AG04449 (cell line): ENCODE measurements around the gene FAM229B.

Source experiments
- CTCF ChIA-PET: fragments of 350-600 bp; formaldehyde crosslinking; extraction: SDS; loops from one replicate; lab custom pipeline; 2021; ENCODE audit warnings: antibody characterized with exemption; lab: Yijun Ruan, JAX
- POLR2A ChIA-PET: fragments of 400-600, 350-600 bp; formaldehyde crosslinking; extraction: SDS; loops from one replicate; lab custom pipeline; 2020; ENCODE audit warnings: antibody characterized with exemption, inconsistent platforms; lab: Yijun Ruan, JAX
- DNase-seq: peaks from one replicate; pipeline ENCODE4 v3.0.0-alpha.2; 2010; ENCODE audit warnings: low read depth, low spot score
- H3K4me3 ChIP-seq: 2 replicates; pipeline ENCODE4 v1.5.1; 2011; ENCODE audit warnings: low read depth, mild to moderate bottlenecking, control low read depth, low read length
- CTCF ChIP-seq: IDR thresholded peaks from one replicate; pipeline ENCODE4 v1.5.1; 2011; ENCODE audit warnings: mild to moderate bottlenecking, moderate library complexity, low read length, control low read depth, inconsistent platforms; ENCODE audit not compliant: insufficient read depth; ENCODE audit errors: missing control alignments

The FAM229B gene

GRCh38 chr6:112087136-112087911, at the start of gene FAM229B, which contains the start of gene TUBE1:
Gene FAM229B, plus strand, starts transcription at chr6:112087591. Its CDS starts 11,693 bp downstream, at chr6:112099284.
Gene TUBE1, minus strand, starts transcription at chr6:112087482. Its CDS starts 48 bp downstream, at chr6:112087434.
- TF ChIP-seq CTCF: peak; percentile 7
- ChIA-PET CTCF (interaction anchor here (0.8 to 4.5 kb wide), 20 partner anchors 8 to 377 kb away, joined by 3 to 126 read pairs (median 6); no protein-coding TSS in a partner anchor), POLR2A (interaction anchor here (0.7 to 0.9 kb wide), 2 partner anchors 13 to 56 kb away, joined by 3 read pairs; no protein-coding TSS in a partner anchor)
- peak within 1 kb of the TSS; percentile 85 for H3K4me3 ChIP-seq
- DNase-seq: peak; percentile 93

GRCh38 chr6:112037783-112038216, 49.6 kb upstream of the FAM229B start:
- ChIA-PET CTCF (interaction anchor here (1.4 to 10.5 kb wide), 6 partner anchors 10 to 779 kb away, joined by 4 to 253 read pairs (median 42); a partner anchor contains a TSS), POLR2A (no interaction called here)
- H3K4me3 ChIP-seq: no peak overlapping the region
- DNase-seq: peak; percentile 93
- TF ChIP-seq CTCF: no peak

- H3K4me3 ChIP-seq: no peak overlapping the region
- no peak for DNase-seq
- no peak for TF ChIP-seq CTCF
- ChIA-PET POLR2A (no interaction called here), CTCF (interaction anchor here (1.1 to 10.5 kb wide), 8 partner anchors 11 to 779 kb away, joined by 3 to 253 read pairs (median 6); a partner anchor contains a TSS)
Measured at GRCh38 chr6:112038268-112038667, 49.1 kb upstream of the FAM229B start.

GRCh38 chr6:112038756-112039430, 48.5 kb upstream of the FAM229B start:
- POLR2A ChIA-PET: no interaction called here
- TF ChIP-seq CTCF: no peak
- CTCF ChIA-PET: interaction anchor here (1.0 to 10.5 kb wide), 10 partner anchors 11 to 1028 kb away, joined by 3 to 253 read pairs (median 5); a partner anchor contains a TSS
- DNase-seq: no peak
- H3K4me3 ChIP-seq: no peak overlapping the region

GRCh38 chr6:112039431-112039770, 48.0 kb upstream of the FAM229B start:
- no peak for TF ChIP-seq CTCF
- no peak overlapping the region for H3K4me3 ChIP-seq
- ChIA-PET POLR2A (no interaction called here), CTCF (interaction anchor here (1.0 to 10.5 kb wide), 12 partner anchors 11 to 1029 kb away, joined by 3 to 253 read pairs (median 6); a partner anchor contains a TSS)
- no peak for DNase-seq

- ChIA-PET POLR2A (no interaction called here), CTCF (interaction anchor here (0.8 to 10.5 kb wide), 22 partner anchors 8 to 784 kb away, joined by 3 to 253 read pairs (median 8); a partner anchor contains a TSS)
- TF ChIP-seq CTCF: no peak
- no peak for DNase-seq
- no peak overlapping the region for H3K4me3 ChIP-seq
Measured at GRCh38 chr6:112040956-112041355, 46.4 kb upstream of the FAM229B start.
